Measurements from ENCODE around the gene ASMTL.

DNA sequence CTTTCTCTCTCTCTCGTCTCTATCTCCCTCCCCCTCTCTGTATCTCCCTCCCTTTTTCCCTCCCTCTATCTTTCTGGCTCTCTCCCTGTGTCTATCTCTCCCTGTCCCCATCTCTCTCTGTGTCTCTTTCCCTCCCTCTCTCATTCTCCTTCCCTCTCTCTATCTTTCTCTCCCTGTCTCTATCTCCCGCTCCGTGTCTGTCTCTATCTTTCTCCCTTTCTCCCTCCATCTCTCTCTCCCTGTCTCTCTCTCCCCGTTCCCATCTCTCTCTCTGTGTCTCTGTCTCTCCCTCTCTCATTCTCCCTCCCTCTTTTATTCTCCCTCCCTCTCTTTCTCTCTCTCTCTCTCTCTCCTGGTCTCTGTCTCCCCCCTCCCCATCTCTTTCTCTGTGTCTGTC lies 93.2 kb downstream of the ASMTL start:
- TF ChIP-seq ZNF114 (CRISPR knock-in tag; IDR thresholded peaks at IDR 0.05), result no peak
- no peak for TF ChIP-seq EZH2 (IDR thresholded peaks at IDR 0.05; ENCODE audit: low read depth, unreplicated experiment)
- TF ChIP-seq, protein P1, sequence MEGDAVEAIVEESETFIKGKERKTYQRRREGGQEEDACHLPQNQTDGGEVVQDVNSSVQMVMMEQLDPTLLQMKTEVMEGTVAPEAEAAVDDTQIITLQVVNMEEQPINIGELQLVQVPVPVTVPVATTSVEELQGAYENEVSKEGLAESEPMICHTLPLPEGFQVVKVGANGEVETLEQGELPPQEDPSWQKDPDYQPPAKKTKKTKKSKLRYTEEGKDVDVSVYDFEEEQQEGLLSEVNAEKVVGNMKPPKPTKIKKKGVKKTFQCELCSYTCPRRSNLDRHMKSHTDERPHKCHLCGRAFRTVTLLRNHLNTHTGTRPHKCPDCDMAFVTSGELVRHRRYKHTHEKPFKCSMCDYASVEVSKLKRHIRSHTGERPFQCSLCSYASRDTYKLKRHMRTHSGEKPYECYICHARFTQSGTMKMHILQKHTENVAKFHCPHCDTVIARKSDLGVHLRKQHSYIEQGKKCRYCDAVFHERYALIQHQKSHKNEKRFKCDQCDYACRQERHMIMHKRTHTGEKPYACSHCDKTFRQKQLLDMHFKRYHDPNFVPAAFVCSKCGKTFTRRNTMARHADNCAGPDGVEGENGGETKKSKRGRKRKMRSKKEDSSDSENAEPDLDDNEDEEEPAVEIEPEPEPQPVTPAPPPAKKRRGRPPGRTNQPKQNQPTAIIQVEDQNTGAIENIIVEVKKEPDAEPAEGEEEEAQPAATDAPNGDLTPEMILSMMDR (conservative IDR thresholded peaks at IDR 0.05; ENCODE audit: low read depth in 2 of 2), result no peak
- no peak for TF ChIP-seq EZH2phosphoT487 (IDR thresholded peaks at IDR 0.05; ENCODE audit: unreplicated experiment)
- TF ChIP-seq, protein P2, sequence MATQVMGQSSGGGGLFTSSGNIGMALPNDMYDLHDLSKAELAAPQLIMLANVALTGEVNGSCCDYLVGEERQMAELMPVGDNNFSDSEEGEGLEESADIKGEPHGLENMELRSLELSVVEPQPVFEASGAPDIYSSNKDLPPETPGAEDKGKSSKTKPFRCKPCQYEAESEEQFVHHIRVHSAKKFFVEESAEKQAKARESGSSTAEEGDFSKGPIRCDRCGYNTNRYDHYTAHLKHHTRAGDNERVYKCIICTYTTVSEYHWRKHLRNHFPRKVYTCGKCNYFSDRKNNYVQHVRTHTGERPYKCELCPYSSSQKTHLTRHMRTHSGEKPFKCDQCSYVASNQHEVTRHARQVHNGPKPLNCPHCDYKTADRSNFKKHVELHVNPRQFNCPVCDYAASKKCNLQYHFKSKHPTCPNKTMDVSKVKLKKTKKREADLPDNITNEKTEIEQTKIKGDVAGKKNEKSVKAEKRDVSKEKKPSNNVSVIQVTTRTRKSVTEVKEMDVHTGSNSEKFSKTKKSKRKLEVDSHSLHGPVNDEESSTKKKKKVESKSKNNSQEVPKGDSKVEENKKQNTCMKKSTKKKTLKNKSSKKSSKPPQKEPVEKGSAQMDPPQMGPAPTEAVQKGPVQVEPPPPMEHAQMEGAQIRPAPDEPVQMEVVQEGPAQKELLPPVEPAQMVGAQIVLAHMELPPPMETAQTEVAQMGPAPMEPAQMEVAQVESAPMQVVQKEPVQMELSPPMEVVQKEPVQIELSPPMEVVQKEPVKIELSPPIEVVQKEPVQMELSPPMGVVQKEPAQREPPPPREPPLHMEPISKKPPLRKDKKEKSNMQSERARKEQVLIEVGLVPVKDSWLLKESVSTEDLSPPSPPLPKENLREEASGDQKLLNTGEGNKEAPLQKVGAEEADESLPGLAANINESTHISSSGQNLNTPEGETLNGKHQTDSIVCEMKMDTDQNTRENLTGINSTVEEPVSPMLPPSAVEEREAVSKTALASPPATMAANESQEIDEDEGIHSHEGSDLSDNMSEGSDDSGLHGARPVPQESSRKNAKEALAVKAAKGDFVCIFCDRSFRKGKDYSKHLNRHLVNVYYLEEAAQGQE (IDR thresholded peaks at IDR 0.05; ENCODE audit: unreplicated experiment), result no peak
- TF ChIP-seq POLR2AphosphoS5 (IDR thresholded peaks at IDR 0.05; ENCODE audit: low read depth), result no peak
- TF ChIP-seq STAT1 (IDR thresholded peaks at IDR 0.05; ENCODE audit: unreplicated experiment), result no peak
- TF ChIP-seq CREB1 (CRISPR knock-in tag; IDR thresholded peaks at IDR 0.05; ENCODE audit: low read depth), result no peak
- TF ChIP-seq JUNB (IDR thresholded peaks at IDR 0.05; ENCODE audit: unreplicated experiment), result no peak

Data from GM23338 (cell line).